Liver (tissue), 9 donors: ENCODE results near the gene NLRP6. TPM values are rescaled to one million over a fixed set of nuclear protein-coding genes. Genes with fewer than 3 reads are reported as not detected.
A peak's percentile ranks its signal among the peaks of the same experiment; 100 is the strongest.
"Not testable (repeated sequence)": the region's sequence is repeated elsewhere in the genome, so short reads cannot be mapped to it uniquely, and the experiment has no call there.

Source experiments
- DNase-seq: peaks from one replicate; pipeline ENCODE4 v3.0.0-alpha.2; 2017; ENCODE audit warnings: low spot score
- H3K27ac ChIP-seq, 2 donors: one replicate each; pipeline ENCODE4 v1.7.0; 2013; ENCODE audit warnings: inconsistent platforms in 2 of 2, low read length in 2 of 2, control low read depth in 1 of 2, low read depth in 1 of 2, mild to moderate bottlenecking in 1 of 2
- H3K27me3 ChIP-seq, 4 donors: one replicate each; pipeline versions ENCODE4 v1.6.1 to v1.7.0; 2013; ENCODE audit warnings: low read length in 3 of 4, inconsistent platforms in 1 of 4, mild to moderate bottlenecking in 1 of 4, moderate library complexity in 1 of 4; ENCODE audit not compliant: control insufficient read depth in 4 of 4, insufficient read depth in 4 of 4
- H3K36me3 ChIP-seq, 4 donors: one replicate each; pipeline versions ENCODE4 v1.6.1 to v1.7.0; 2013; ENCODE audit warnings: low read length in 3 of 4, mild to moderate bottlenecking in 3 of 4, low read depth in 1 of 4, moderate library complexity in 1 of 4; ENCODE audit not compliant: control insufficient read depth in 4 of 4, insufficient read depth in 3 of 4
- H3K4me1 ChIP-seq, 4 donors: one replicate each; pipeline versions ENCODE4 v1.6.1 to v1.7.0; 2013; ENCODE audit warnings: low read length in 3 of 4, mild to moderate bottlenecking in 3 of 4, moderate library complexity in 1 of 4; ENCODE audit not compliant: control insufficient read depth in 4 of 4, insufficient read depth in 4 of 4
- H3K4me3 ChIP-seq, 3 donors: one replicate each; pipeline versions ENCODE4 v1.6.1 to v1.7.0; 2013; ENCODE audit warnings: low read length in 3 of 3, control low read depth in 1 of 3, low read depth in 1 of 3, mild to moderate bottlenecking in 1 of 3
- H3K9ac ChIP-seq, 2 donors: one replicate each; pipeline ENCODE4 v1.7.0; 2013; ENCODE audit warnings: low read length in 2 of 2, mild to moderate bottlenecking in 2 of 2, moderate library complexity in 2 of 2, control low read depth in 1 of 2, low read depth in 1 of 2
- H3K9me3 ChIP-seq, 4 donors: one replicate each; pipeline versions ENCODE4 v1.6.1 to v1.7.0; 2013; ENCODE audit warnings: low read length in 3 of 4; ENCODE audit not compliant: control insufficient read depth in 4 of 4
- EGR1 ChIP-seq, 2 donors: IDR thresholded peaks; 2 replicates each; pipeline ENCODE4 v1.6.1; 2016 to 2018; ENCODE audit warnings: antibody characterized with exemption in 2 of 2, low read depth in 2 of 2
- GABPA ChIP-seq, 2 donors: IDR thresholded peaks in 1 of 2; conservative IDR thresholded peaks in 1 of 2; 2 replicates each; pipeline ENCODE4 v1.6.1; 2016; ENCODE audit warnings: antibody characterized with exemption in 2 of 2, mild to moderate bottlenecking in 1 of 2, moderate library complexity in 1 of 2
- HNF4A ChIP-seq, 2 donors: conservative IDR thresholded peaks; 2 replicates each; pipeline ENCODE4 v1.6.1; 2016; ENCODE audit warnings: antibody characterized with exemption in 2 of 2, mild to moderate bottlenecking in 2 of 2
- JUND ChIP-seq, 2 donors: IDR thresholded peaks; 2 replicates each; pipeline ENCODE4 v1.6.1; 2016; ENCODE audit warnings: antibody characterized with exemption in 2 of 2
- NR2F2 ChIP-seq: IDR thresholded peaks from 2 replicates; pipeline ENCODE4 v1.6.1; 2016; ENCODE audit warnings: antibody characterized with exemption
- RAD21 ChIP-seq, 2 donors: IDR thresholded peaks; 2 replicates each; pipeline ENCODE4 v1.6.1; 2016; ENCODE audit warnings: antibody characterized with exemption in 2 of 2, mild to moderate bottlenecking in 2 of 2
- RXRA ChIP-seq, 2 donors: IDR thresholded peaks; 2 replicates each; pipeline ENCODE4 v1.6.1; 2017 to 2018; ENCODE audit warnings: antibody characterized with exemption in 2 of 2, mild to moderate bottlenecking in 1 of 2
- SP1 ChIP-seq: IDR thresholded peaks from 2 replicates; pipeline ENCODE4 v1.6.1; 2018; ENCODE audit warnings: antibody characterized with exemption, mild to moderate bottlenecking
- TAF1 ChIP-seq: conservative IDR thresholded peaks from 2 replicates; pipeline ENCODE4 v1.6.1; 2016; ENCODE audit warnings: antibody characterized with exemption, mild to moderate bottlenecking
- YY1 ChIP-seq: IDR thresholded peaks from 2 replicates; pipeline ENCODE4 v1.6.1; 2016; ENCODE audit warnings: antibody characterized with exemption, mild to moderate bottlenecking
- WGBS: extraction: QIAGEN DNeasy Blood & Tissue Kit; methylation state at CpG from one replicate; pipeline ENCODE4 v1.1.7; 2013; 5-methylcytosine and 5-hydroxymethylcytosine counted together
- polyA plus RNA-seq, 2 donors: library from polyadenylated mRNA; stranded (reverse) in 1 of 2; unstranded in 1 of 2; fragments of 200-250 nt in 1 of 2; fragments of >200 nt in 1 of 2; fragmentation: Nextera tagmentation in 1 of 2; extraction: Ambion mirVana in 1 of 2; gene quantifications; one replicate each; pipeline versions ENCODE4 v1.2.1 to v1.2.3, GENCODE V29; 2013 to 2015
- total RNA-seq, 2 donors: library from RNA; depleted of rRNA; stranded (reverse); fragments of >200 nt; gene quantifications; one replicate each; pipeline ENCODE4 v1.2.3, GENCODE V29; 2014
- TF ChIP-seq, protein P1 (sequence below): IDR thresholded peaks from 2 replicates; pipeline ENCODE4 v1.6.1; 2016; ENCODE audit warnings: antibody characterized with exemption, mild to moderate bottlenecking
- TF ChIP-seq, protein P2 (sequence below): IDR thresholded peaks from 2 replicates; pipeline ENCODE4 v1.6.1; 2016; ENCODE audit warnings: antibody characterized with exemption
- TF ChIP-seq, protein P3 (sequence below): fragments of 150-350 bp; IDR thresholded peaks from 2 replicates; pipeline ENCODE4 v1.5.1; 2017; ENCODE audit warnings: improper control_type of control experiment, low read depth, low read length; ENCODE audit not compliant: missing input control
- TF ChIP-seq, protein P4 (sequence below): IDR thresholded peaks from 2 replicates; pipeline ENCODE4 v1.6.1; 2016; ENCODE audit warnings: antibody characterized with exemption
- donor health status: healthy.
- donor health status: healthy.
- donor health status: healthy.
- donor health status: healthy.
- donor health status: healthy.

The NLRP6 gene
- total and polyA plus RNA-seq, 4 donors, result 0.05 to 5.7 (median 0.97) TPM

DNA sequence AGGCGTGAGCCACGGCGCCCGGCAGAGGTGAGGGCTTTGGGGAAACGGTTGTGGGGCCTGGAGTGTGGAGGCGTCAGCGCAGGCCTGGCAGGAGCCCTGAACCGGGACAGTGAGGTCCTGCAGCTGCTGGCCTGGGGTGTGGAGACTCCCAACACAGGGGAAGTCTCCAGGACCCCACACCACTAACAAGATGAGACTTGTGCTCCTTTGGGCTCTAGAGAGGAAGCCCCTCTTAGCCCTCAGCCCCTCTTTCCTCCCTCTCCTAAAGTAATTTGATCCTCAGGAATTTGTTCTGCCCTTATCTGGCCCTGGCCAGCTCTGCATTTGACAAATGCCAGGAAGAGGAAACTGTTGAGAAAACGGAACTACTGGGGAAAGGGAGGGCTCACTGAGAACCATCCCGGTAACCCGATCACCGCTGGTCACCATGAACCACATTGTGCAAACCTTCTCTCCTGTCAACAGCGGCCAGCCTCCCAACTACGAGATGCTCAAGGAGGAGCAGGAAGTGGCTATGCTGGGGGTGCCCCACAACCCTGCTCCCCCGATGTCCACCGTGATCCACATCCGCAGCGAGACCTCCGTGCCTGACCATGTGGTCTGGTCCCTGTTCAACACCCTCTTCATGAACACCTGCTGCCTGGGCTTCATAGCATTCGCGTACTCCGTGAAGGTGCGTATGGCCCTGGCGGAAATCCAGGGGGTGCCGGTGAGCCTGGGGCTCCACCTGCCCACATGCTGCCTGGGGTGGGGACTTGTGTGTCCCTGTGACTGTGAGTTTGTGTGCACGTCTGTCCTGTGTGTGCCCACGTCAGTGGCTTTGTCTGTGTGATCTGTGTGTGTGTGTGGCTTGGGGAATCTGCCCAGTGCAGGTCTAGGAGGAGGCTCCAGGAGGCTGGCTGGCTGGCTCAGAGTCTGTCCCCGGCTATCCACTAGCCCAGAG, 29.8 kb downstream of the NLRP6 start, which contains the start of gene IFITM2:
TSS of gene IFITM2 (plus strand) at position 51 of the 943 bp plus-strand sequence. CDS start at position 428, 377 bp downstream.
- H3K9me3 ChIP-seq, H3K36me3 ChIP-seq, H3K27me3 ChIP-seq, DNase-seq: not testable (repeated sequence)
- Histone ChIP-seq H3K9ac (peak within 1 kb of the TSS; percentile 83 to 95), H3K27ac (peak within 1 kb of the TSS; percentile 82 to 92), H3K4me1 (peaks cover 3 to 28% (median 15%) of the 10 kb centered on the region in 4 donors), H3K4me3 (peak within 1 kb of the TSS; percentile 54 to 85 (median 80))
- 7% methylated on average over 25 of the region's 28 CpGs for WGBS
- peak in 1 of 2 donors; percentile 22 for TF ChIP-seq JUND (IDR thresholded peaks at IDR 0.05)
- peak; percentile 43 to 90 for TF ChIP-seq EGR1 (IDR thresholded peaks at IDR 0.05; ENCODE audit: low read depth in 2 of 2)
- peak; percentile 72 for TF ChIP-seq YY1
- TF ChIP-seq RAD21 (IDR thresholded peaks at IDR 0.05), result peak; percentile 35 to 56
- peak; percentile 47 to 72 for TF ChIP-seq GABPA (IDR thresholded peaks at IDR 0.05 in 1 of 2, conservative IDR thresholded peaks at IDR 0.05 in 1 of 2)
- peak; percentile 69 to 76 for TF ChIP-seq RXRA (IDR thresholded peaks at IDR 0.05)
- TF ChIP-seq, protein P1, sequence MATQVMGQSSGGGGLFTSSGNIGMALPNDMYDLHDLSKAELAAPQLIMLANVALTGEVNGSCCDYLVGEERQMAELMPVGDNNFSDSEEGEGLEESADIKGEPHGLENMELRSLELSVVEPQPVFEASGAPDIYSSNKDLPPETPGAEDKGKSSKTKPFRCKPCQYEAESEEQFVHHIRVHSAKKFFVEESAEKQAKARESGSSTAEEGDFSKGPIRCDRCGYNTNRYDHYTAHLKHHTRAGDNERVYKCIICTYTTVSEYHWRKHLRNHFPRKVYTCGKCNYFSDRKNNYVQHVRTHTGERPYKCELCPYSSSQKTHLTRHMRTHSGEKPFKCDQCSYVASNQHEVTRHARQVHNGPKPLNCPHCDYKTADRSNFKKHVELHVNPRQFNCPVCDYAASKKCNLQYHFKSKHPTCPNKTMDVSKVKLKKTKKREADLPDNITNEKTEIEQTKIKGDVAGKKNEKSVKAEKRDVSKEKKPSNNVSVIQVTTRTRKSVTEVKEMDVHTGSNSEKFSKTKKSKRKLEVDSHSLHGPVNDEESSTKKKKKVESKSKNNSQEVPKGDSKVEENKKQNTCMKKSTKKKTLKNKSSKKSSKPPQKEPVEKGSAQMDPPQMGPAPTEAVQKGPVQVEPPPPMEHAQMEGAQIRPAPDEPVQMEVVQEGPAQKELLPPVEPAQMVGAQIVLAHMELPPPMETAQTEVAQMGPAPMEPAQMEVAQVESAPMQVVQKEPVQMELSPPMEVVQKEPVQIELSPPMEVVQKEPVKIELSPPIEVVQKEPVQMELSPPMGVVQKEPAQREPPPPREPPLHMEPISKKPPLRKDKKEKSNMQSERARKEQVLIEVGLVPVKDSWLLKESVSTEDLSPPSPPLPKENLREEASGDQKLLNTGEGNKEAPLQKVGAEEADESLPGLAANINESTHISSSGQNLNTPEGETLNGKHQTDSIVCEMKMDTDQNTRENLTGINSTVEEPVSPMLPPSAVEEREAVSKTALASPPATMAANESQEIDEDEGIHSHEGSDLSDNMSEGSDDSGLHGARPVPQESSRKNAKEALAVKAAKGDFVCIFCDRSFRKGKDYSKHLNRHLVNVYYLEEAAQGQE, result peak; percentile 90
- TF ChIP-seq, protein P2, sequence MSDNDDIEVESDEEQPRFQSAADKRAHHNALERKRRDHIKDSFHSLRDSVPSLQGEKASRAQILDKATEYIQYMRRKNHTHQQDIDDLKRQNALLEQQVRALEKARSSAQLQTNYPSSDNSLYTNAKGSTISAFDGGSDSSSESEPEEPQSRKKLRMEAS, result peak; percentile 98
- TF ChIP-seq, protein P3, sequence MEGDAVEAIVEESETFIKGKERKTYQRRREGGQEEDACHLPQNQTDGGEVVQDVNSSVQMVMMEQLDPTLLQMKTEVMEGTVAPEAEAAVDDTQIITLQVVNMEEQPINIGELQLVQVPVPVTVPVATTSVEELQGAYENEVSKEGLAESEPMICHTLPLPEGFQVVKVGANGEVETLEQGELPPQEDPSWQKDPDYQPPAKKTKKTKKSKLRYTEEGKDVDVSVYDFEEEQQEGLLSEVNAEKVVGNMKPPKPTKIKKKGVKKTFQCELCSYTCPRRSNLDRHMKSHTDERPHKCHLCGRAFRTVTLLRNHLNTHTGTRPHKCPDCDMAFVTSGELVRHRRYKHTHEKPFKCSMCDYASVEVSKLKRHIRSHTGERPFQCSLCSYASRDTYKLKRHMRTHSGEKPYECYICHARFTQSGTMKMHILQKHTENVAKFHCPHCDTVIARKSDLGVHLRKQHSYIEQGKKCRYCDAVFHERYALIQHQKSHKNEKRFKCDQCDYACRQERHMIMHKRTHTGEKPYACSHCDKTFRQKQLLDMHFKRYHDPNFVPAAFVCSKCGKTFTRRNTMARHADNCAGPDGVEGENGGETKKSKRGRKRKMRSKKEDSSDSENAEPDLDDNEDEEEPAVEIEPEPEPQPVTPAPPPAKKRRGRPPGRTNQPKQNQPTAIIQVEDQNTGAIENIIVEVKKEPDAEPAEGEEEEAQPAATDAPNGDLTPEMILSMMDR, result peak; percentile 15
- peak; percentile 85 for TF ChIP-seq TAF1
- TF ChIP-seq HNF4A (conservative IDR thresholded peaks at IDR 0.05), result peak in 1 of 2 donors; percentile 30
- TF ChIP-seq, protein P4, sequence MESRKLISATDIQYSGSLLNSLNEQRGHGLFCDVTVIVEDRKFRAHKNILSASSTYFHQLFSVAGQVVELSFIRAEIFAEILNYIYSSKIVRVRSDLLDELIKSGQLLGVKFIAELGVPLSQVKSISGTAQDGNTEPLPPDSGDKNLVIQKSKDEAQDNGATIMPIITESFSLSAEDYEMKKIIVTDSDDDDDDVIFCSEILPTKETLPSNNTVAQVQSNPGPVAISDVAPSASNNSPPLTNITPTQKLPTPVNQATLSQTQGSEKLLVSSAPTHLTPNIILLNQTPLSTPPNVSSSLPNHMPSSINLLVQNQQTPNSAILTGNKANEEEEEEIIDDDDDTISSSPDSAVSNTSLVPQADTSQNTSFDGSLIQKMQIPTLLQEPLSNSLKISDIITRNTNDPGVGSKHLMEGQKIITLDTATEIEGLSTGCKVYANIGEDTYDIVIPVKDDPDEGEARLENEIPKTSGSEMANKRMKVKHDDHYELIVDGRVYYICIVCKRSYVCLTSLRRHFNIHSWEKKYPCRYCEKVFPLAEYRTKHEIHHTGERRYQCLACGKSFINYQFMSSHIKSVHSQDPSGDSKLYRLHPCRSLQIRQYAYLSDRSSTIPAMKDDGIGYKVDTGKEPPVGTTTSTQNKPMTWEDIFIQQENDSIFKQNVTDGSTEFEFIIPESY, result peak; percentile 62
- peak; percentile 41 for TF ChIP-seq NR2F2
- peak; percentile 72 for TF ChIP-seq SP1
